GM18868 (cell line): ENCODE measurements around the gene PWWP2B.
"Not testable (repeated sequence)": the region's sequence is repeated elsewhere in the genome, so short reads cannot be mapped to it uniquely, and the experiment has no call there.

Experiments
- ATAC-seq: cut with Tn5 transposase; IDR thresholded peaks from one replicate; pipeline ENCODE4 v1.9.1; 2021; ENCODE audit warnings: mild to moderate bottlenecking, moderate library complexity; ENCODE audit not compliant: unreplicated experiment

Gene PWWP2B

GRCh38 chr10:132428486-132428995 lies 31.5 kb downstream of the PWWP2B start:
- no peak for ATAC-seq

- ATAC-seq: no peak
These were observed 32.6 kb downstream of the PWWP2B start for GRCh38 chr10:132429281-132430230.

- ATAC-seq: no peak
These were observed 33.3 kb downstream of the PWWP2B start for GRCh38 chr10:132430231-132430743.

- ATAC-seq: no peak
These were observed 33.9 kb downstream of the PWWP2B start for GRCh38 chr10:132430861-132431271.

- no peak for ATAC-seq
These were observed 34.7 kb downstream of the PWWP2B start for GRCh38 chr10:132431537-132432175.

- no peak for ATAC-seq
These were observed 35.2 kb downstream of the PWWP2B start for GRCh38 chr10:132432176-132432540.

GRCh38 chr10:132433671-132434340 lies 36.8 kb downstream of the PWWP2B start:
- ATAC-seq: no peak

- ATAC-seq: peak; percentile 59
These were observed 37.5 kb downstream of the PWWP2B start for GRCh38 chr10:132434405-132435005.

- ATAC-seq: not testable (repeated sequence)
These were observed 38.3 kb downstream of the PWWP2B start for GRCh38 chr10:132435320-132435719.

- not testable (repeated sequence) for ATAC-seq
These were observed 39.1 kb downstream of the PWWP2B start for GRCh38 chr10:132436096-132436495.

- ATAC-seq: no peak
These were observed 39.9 kb downstream of the PWWP2B start for GRCh38 chr10:132436861-132437410.

- no peak for ATAC-seq
These were observed 40.5 kb downstream of the PWWP2B start for GRCh38 chr10:132437541-132437950.

GRCh38 chr10:132438091-132439024 lies 41.4 kb downstream of the PWWP2B start:
- no peak for ATAC-seq

GRCh38 chr10:132439025-132439388 lies 42.0 kb downstream of the PWWP2B start:
- no peak for ATAC-seq

- no peak for ATAC-seq
These were observed 42.6 kb downstream of the PWWP2B start for GRCh38 chr10:132439424-132440163.

- no peak for ATAC-seq
These were observed 44.0 kb downstream of the PWWP2B start for GRCh38 chr10:132440791-132441565.

GRCh38 chr10:132441818-132442524 lies 45.0 kb downstream of the PWWP2B start:
- no peak for ATAC-seq
